DND-41 (cell line): ENCODE results near the gene DCUN1D3.

Experiments used
- EZH2 ChIP-seq: IDR thresholded peaks from 3 replicates; pipeline ENCODE4 v1.6.1; 2012; ENCODE audit warnings: borderline replicate concordance, low read depth, mild to moderate bottlenecking, moderate library complexity, low read length, inconsistent platforms; ENCODE audit not compliant: severe bottlenecking
- TF ChIP-seq, protein P1 (sequence below): IDR thresholded peaks from 2 replicates; pipeline ENCODE4 v1.5.1; 2012; ENCODE audit warnings: borderline replicate concordance, low read length, moderate library complexity, mild to moderate bottlenecking; ENCODE audit not compliant: poor library complexity, severe bottlenecking; ENCODE audit errors: extremely low read depth

DNA sequence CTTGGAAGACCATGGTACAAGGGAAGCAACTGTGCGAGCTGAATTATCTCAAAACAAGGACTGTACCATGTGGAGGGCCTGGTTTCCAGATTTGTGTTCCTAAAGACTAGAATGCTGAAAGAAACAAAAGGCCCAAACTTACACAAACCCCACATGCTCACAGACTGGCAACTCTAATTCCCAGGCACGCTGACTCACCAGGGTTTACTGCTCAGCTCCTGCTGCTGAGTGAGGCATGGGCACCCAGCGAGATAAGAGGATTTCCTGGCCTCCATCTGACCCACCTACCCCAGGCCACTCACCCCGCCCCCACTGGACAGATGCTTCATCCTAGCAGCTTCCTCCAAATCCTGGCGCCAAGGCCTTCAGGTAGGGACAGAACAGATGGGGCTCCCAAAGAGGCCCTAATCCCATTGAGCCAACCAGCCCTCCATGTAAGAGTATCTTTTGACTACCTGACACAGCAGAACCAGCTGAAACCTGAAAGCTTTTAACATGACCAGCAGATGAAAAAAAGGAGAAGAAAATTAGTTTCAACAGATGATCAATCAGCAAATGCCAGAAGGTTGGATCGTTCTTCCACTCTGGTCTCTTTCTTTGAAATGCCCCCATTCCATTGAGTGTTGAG, 33.9 kb downstream of the DCUN1D3 start:
- TF ChIP-seq, protein P1, sequence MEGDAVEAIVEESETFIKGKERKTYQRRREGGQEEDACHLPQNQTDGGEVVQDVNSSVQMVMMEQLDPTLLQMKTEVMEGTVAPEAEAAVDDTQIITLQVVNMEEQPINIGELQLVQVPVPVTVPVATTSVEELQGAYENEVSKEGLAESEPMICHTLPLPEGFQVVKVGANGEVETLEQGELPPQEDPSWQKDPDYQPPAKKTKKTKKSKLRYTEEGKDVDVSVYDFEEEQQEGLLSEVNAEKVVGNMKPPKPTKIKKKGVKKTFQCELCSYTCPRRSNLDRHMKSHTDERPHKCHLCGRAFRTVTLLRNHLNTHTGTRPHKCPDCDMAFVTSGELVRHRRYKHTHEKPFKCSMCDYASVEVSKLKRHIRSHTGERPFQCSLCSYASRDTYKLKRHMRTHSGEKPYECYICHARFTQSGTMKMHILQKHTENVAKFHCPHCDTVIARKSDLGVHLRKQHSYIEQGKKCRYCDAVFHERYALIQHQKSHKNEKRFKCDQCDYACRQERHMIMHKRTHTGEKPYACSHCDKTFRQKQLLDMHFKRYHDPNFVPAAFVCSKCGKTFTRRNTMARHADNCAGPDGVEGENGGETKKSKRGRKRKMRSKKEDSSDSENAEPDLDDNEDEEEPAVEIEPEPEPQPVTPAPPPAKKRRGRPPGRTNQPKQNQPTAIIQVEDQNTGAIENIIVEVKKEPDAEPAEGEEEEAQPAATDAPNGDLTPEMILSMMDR = no peak
- TF ChIP-seq EZH2 = no peak
